Stimulated activated naive CD8-positive, alpha-beta T cell treated with anti-CD3 and anti-CD28 coated beads, Interleukin-15, Interleukin-2, amounts not matched to agents 100 U/mL and 50 U/mL, for 24 hours (primary cell): ENCODE results near the gene HIRIP3.
A peak's percentile ranks its signal among the peaks of the same experiment; 100 is the strongest.

ENCODE experiments used
- ATAC-seq: fragments of 150-1000 bp; cut with Tn5 transposase; one replicate; pipeline ENCODE4 v1.10.0; 2021
- DNase-seq: peaks from one replicate; pipeline ENCODE4 v3.0.0; 2021

The HIRIP3 gene

DNA sequence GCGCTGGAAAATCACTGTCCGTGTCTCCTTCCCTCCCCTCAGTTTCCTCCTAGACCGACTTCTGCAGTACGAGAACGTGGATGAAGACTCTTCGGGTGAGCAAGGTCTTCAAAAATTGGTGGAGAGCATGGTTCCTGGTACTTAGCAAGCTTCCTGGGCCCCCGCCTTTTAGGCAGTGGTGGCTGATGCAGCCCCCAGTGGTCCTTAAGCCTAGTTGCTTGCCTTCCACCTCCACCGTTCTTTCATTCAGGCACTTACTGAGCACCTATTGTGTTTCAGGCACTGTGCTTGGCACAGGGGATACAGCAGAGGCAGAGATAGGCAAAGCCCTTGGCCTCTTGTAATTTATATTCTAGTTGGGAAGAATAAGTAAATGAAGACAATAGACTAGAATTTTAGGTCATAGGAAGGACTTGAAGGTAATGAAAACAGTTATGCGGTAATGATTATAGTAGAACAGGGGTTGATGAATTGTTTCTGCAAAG, 1.4 kb upstream of the HIRIP3 start:
- no peak for DNase-seq

DNA sequence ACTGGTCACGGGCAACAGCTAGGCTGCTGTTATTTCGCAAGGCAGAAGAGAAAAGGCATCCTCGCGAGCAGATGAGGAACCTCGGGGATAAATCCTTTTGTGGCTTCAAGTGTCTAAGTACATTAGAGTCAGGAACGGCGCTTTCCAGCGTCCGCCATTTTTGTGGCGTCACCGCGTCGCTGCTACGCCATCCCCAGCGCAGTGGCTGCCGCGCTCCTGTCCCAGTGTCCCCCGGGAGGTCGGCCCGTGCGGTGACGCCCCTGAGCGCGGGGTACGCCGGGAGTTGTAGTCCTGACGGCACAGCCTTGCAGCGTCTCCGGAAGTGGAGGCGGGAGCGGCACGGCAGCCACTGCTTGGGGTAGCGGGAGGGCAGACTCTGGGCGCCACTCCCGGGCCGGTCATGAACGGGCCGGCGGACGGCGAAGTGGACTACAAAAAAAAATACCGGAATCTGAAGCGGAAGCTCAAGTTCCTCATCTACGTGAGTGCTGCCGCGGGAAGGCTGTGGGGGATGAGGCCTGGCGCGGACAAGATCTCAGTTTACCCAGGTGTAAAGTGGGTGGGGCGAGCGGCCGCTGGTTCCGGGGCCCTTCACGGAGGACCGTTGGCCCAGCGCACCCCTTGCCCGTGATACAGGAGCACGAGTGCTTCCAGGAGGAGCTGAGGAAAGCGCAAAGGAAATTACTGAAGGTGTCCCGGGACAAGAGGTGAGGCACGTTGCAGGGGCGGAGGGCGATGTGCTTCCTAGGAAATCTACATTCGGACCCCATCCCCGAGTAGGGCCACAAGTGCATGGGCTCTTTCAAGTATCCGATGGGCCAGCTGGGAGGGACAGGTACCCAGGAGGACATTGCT, 721 bp upstream of the HIRIP3 start, which contains the start of gene INO80E:
Gene INO80E (plus strand): TSS at position 331 of the 855 bp plus-strand sequence. CDS start 70 bp downstream, at position 401.
- ATAC-seq (peak; percentile 99), DNase-seq (peak; percentile 100)

More for the DNA sequence above, 1.4 kb upstream of the HIRIP3 start:
- no peak for ATAC-seq

DNA sequence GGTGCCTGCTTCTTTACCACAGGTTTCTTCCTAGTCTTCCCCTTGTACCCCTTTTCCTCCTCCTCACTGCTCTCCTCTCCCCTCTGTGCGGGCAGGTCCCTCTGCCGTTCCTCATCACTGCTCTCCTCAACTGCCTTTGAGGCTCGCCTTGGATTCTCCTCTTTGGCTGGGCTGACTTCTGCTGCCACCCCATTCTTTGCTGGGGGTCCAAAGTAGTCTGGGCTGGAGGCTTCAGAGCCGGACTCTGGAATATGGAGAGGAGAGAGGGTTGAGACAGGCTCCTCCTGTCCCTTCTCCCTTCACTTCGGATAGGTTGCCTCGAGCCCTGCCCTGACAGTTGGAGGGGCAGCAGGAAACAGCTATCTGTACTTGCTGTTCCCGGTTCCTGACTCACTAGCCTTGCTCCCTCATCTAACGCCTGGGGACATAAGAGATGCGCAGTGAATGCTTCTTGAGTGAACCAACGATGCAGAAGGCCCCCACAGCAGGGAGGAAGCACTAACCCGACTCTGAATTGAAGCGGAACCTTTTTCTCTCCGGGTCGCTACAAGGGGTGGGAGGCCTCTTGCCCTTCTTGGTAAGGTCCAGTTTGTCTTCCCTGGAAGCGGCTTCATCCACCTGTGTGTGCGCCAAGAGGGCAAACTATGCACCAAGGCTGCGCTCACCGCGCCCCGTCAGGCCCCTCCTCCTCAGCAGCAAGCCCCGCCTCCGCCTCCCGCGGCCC, 655 bp downstream of the HIRIP3 start:
- DNase-seq, result peak; percentile 81

DNA sequence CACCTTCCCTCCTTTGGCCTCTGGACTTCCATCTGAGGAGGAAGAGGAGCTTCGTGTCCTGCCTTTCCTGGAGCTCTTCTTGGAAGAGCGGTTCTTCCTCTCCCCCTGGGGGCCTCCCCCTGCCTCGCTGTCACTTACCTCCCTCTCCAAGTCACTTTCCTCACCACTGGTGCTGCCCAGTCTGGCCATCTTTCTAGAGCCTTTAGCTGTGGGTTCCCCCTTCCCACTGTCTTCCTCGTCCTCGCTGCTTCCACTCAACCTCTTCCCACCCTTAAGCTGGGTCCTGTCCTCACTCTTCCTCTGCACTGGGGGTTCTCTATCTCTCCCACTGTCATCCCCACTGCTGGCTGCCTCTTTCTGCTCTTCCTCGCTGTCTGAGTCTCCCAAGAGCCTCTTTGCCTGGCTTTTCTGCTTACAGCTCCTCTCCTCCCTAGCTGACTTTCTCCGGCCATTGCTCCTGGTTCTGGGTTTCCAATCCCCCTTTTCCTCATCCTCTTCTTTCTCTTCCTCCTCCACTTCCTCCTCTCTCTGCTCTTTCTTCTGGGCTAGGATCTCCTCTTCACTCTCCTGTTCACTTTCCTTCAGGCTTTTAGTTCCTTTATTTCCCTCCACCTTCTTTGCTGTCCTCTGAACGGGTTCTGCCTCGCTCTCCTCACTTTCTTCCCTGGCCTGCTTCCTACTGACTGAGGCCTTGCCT, 1.4 kb downstream of the HIRIP3 start:
- no peak for DNase-seq
- ATAC-seq, result no peak

More for the DNA sequence above, 655 bp downstream of the HIRIP3 start:
- peak; percentile 34 for ATAC-seq

DNA sequence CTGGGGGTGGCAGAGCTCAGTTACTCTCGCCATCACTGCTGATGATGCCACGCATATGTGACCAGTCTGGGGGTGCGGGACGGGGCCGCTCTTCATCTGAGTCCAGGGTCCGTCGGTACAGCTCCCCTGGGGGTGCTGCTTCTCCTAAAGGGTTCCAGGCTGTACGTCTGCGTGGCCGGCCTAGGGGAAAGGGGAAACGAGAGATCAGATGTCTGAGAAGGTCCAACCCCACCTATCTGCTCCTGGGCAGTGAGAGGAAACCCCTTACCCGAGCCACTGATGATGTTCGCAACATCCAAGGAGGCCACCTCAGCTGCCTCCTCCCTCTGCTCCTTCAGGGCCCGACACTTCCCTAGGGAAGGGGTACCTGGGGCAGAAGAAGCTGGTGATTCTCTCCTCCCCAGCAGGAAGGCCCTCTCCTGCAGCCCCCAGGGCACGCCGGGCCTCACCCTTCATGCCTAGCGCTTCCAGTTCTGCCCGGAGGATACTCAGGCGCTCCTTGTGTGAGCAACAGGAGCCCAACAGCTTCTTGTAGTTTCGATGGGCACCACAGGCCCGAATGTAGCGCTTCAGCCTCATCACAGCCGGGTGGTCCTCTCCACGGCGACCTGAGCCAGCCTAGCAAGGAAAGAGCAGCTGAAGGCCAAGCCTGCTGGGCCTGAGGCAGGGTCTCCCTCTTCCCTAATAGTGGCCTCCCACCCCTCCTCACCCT, 2.1 kb downstream of the HIRIP3 start:
- DNase-seq, result no peak
- no peak for ATAC-seq

DNA sequence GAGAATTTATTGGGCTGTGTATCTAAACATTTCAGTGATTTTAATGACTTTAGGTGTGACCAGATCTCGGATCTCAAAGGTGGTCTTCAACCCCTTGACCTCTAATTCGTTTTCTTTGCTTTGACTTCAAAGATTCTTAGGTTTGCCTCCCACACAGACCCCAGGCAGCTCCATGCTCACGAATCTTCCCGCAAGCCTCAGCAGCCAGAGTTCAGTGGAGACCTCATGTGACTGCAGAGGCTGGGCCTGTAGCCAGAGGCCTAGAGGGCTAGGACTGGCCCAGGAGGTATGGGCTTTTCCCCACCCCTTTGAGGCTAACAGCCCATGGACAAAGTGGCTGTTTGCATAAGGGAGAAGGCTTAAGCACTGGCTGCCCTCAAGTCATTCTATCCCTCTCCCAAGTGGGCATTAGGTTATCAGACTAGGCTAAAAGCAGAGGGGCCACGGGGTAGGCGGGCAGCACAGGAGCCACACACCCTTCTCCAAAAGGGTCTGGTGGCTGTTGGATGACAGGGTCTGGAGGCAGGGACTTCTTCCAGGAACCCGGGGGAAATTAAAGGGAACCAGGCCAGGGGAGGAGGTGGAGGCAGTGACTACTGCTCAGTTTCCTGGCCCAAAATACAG, 3.0 kb downstream of the HIRIP3 start:
- DNase-seq, result no peak
- no peak for ATAC-seq

DNA sequence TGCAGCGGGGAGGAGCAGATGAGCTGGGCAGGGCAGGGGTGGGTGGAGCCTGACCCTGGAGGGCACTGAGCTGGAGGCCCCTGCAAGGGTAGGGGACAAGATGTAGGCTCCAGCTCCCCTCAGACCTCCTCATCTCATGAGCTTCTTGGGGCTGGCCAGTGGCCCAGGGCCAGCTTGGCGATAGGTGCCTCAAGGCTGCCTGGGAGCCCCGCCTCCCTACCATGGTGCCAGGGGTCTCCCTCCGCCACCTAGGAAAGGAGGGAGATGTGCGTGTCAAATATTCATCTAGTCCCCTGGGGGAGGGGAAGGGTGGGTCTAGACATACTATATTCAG, 3.9 kb downstream of the HIRIP3 start:
- ATAC-seq, result no peak

DNA sequence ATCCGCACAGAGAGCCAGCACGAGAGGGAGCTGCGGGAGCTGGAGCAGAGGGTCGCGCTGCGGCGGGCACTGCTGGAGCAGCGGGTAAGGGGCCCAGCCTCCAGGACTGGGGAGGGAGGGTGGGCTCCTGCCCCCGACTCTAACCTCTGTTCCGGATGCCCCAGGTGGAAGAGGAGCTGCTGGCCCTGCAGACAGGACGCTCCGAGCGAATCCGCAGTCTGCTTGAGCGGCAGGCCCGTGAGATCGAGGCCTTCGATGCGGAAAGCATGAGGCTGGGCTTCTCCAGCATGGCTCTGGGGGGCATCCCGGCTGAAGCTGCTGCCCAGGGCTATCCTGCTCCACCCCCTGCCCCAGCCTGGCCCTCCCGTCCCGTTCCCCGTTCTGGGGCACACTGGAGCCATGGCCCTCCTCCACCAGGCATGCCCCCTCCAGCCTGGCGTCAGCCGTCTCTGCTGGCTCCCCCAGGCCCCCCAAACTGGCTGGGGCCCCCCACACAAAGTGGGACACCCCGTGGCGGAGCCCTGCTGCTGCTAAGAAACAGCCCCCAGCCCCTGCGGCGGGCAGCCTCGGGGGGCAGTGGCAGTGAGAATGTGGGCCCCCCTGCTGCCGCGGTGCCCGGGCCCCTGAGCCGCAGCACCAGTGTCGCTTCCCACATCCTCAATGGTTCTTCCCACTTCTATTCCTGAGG, 4.4 kb downstream of the HIRIP3 start:
- DNase-seq, result no peak
- no peak for ATAC-seq

More for the DNA sequence above, 3.9 kb downstream of the HIRIP3 start:
- DNase-seq, result no peak

DNA sequence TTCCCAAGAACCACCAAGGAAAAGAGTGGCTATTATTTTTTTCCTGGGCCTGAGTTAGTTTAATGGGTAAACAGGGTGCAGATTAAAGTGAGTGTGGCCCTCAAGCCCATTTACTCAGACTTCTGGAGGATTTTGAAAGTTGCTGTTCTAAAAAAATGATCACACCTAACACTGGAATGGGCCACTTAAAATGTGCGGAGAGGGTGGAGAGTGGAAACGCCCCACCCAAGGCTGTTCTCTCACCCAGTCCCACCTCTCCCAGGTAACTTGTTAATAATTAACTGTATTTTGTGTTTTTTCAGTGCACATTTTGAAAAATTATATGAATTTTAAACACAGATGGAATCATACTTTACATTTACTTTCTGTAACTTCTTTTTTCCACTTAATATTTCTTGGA, 5.4 kb downstream of the HIRIP3 start:
- ATAC-seq (no peak), DNase-seq (no peak)

DNA sequence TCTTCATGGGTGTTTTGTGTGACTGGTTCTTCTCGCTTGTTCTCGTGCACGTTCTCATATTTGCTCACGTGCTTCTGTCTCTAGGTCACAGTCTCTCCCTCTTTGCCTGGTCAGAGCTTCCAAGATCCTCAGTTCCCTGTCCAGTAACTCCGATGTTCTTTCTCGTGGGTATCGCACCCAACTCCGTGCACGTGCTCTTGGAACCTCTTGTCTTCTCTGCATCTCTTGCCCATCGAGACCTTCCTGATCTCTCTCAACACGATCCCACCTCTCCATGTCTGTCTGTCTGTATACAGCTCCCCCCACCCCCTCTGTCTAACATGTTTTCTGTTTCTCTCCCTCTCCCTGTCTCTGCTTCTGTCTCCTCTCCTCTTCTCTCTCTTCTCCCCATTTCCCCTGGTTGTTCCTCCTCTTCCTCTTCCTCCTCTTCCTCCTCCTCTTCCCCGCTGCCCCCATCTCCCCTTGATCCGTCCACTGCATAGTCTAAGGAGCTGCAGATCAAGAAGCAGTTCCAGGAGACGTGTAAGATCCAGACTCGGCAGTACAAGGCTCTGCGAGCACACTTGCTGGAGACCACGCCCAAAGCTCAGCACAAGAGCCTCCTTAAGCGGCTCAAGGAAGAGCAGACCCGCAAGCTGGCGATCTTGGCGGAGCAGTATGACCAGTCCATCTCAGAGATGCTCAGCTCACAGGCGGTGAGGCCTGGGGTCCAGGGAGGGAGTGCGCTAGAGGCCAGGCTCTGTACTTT, 6.1 kb downstream of the HIRIP3 start:
- no peak for ATAC-seq
- DNase-seq, result no peak

DNA sequence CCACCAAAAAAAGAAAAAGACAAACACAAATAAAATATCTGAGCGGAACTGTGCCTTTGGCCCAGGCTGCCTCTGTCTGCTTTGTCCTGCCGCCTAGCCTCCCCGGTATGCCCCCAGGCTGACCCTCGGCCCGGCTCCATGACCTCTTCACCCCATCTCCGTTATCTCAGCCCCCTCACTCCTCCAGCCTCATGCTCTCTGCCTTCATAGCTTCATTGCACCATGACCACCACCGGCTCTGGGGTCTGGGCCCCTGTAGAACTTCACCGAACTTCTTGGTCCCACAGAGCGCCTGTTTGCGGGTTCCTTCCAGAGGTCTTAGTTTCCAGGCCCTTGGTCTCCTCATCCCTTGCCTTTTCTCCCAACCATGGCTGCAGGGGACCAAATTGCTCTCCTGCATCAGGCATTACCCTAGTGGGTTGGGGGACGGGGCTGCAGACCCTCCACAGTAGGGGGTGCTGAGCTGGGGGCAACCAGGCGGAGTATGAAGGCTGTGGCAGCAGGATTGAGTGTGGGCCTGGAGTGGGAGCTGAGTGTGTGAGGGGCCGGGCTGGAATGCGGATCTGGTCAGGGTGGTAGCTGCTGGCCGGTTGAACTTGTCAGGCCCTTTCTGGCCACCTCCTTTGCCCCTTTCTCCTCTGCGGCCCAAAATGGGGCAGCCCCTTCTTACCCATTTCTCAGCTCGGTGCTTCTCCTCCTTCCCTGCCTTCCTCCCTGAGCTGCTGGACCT, 6.9 kb downstream of the HIRIP3 start:
- no peak for ATAC-seq
- DNase-seq, result no peak

DNA sequence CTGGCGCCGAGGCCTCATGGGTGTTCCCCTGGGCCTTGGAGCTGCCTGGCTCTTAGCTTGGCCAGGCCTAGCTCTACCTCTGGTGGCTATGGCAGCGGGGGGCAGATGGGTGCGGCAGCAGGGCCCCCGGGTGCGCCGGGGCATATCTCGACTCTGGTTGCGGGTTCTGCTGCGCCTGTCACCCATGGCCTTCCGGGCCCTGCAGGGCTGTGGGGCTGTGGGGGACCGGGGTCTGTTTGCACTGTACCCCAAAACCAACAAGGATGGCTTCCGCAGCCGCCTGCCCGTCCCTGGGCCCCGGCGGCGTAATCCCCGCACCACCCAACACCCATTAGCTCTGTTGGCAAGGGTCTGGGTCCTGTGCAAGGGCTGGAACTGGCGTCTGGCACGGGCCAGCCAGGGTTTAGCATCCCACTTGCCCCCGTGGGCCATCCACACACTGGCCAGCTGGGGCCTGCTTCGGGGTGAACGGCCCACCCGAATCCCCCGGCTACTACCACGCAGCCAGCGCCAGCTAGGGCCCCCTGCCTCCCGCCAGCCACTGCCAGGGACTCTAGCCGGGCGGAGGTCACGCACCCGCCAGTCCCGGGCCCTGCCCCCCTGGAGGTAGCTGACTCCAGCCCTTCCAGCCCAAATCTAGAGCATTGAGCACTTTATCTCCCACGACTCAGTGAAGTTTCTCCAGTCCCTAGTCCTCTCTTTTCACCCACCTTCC, 7.9 kb downstream of the HIRIP3 start:
- DNase-seq (no peak), ATAC-seq (no peak)

DNA sequence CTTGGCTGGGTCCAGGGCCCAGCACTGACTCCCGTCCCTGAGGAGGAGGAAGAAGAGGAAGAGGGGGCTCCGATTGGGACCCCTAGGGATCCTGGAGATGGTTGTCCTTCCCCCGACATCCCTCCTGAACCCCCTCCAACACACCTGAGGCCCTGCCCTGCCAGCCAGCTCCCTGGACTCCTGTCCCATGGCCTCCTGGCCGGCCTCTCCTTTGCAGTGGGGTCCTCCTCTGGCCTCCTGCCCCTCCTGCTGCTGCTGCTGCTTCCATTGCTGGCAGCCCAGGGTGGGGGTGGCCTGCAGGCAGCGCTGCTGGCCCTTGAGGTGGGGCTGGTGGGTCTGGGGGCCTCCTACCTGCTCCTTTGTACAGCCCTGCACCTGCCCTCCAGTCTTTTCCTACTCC, 8.5 kb downstream of the HIRIP3 start:
- DNase-seq, result no peak
- ATAC-seq, result no peak

DNA sequence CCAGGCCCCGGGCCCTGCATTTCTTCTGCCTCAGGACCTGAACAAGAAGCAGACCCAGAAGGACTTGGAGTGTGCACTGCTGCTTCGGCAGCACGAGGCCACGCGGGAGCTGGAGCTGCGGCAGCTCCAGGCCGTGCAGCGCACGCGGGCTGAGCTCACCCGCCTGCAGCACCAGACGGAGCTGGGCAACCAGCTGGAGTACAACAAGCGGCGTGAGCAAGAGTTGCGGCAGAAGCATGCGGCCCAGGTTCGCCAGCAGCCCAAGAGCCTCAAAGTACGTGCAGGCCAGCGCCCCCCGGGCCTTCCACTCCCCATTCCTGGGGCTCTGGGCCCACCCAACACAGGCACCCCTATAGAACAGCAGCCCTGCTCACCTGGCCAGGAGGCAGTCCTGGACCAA, 9.2 kb downstream of the HIRIP3 start:
- no peak for ATAC-seq

DNA sequence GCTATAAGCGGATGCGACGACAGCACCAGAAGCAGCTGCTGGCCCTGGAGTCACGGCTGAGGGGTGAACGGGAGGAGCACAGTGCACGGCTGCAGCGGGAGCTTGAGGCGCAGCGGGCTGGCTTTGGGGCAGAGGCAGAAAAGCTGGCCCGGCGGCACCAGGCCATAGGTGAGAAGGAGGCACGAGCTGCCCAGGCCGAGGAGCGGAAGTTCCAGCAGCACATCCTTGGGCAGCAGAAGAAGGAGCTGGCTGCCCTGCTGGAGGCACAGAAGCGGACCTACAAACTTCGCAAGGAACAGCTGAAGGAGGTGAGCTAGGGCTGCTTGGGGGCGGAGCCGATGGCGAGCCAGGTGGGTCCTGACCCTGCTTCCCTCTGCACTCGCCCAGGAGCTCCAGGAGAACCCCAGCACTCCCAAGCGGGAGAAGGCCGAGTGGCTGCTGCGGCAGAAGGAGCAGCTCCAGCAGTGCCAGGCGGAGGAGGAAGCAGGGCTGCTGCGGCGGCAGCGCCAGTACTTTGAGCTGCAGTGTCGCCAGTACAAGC, 10.1 kb downstream of the HIRIP3 start:
- no peak for ATAC-seq
- no peak for DNase-seq

More for the DNA sequence above, 9.2 kb downstream of the HIRIP3 start:
- DNase-seq, result no peak

DNA sequence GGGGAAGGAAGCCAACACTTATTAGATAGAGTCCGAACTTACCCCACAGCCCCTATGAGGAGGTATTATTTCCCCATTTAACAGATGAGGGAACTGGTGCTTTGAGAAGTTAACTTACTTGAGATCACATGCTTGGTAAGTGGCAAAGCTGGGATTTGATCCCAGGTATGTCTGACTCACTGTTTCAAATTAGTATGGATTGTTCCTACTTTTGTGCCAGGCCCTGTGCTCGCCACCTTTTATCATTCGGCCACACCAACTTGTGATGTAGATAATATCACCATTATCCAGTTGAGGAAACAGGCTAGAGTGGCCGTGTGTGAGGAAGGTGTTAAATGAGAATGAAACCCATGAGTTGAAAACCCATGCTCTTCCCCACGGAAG, 10.7 kb downstream of the HIRIP3 start:
- no peak for ATAC-seq
- no peak for DNase-seq

DNA sequence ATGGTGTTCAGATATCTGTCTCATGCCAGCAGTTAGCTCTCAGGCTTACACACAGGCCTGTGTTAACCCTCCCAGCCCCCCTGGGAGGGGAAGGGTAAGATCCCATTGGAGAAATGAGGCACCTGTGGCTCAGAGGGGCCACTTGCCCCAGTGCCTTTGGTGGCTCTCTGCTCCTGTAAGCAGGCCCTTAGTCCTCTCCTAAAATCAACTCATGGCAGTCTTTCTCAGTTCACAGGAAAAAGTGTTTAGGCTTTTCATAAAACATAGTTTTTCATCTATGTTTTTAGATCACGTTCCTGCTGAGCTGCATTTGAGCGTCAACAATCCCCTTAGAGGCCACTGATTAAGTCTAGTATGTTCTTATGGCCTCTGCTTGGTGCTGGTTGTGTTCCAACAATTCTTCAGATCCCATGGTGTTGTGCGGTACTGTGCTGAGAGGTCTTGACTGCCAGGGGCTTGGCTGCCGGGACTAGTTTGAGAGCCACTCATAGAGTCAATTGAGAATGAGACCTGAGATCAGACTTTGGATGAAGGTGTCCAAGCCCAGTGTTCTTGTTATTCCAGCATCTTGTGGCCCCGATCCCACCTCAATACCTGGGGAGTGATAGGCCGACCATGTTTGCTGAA, 11.2 kb downstream of the HIRIP3 start:
- ATAC-seq, result no peak
- no peak for DNase-seq
